HG02610 (cell line): ENCODE data around the gene PTPRG.

Source experiments
- ATAC-seq: cut with Tn5 transposase; IDR thresholded peaks from one replicate; pipeline ENCODE4 v1.9.1; 2021; ENCODE audit warnings: mild to moderate bottlenecking, moderate library complexity; ENCODE audit not compliant: unreplicated experiment

The PTPRG gene

DNA sequence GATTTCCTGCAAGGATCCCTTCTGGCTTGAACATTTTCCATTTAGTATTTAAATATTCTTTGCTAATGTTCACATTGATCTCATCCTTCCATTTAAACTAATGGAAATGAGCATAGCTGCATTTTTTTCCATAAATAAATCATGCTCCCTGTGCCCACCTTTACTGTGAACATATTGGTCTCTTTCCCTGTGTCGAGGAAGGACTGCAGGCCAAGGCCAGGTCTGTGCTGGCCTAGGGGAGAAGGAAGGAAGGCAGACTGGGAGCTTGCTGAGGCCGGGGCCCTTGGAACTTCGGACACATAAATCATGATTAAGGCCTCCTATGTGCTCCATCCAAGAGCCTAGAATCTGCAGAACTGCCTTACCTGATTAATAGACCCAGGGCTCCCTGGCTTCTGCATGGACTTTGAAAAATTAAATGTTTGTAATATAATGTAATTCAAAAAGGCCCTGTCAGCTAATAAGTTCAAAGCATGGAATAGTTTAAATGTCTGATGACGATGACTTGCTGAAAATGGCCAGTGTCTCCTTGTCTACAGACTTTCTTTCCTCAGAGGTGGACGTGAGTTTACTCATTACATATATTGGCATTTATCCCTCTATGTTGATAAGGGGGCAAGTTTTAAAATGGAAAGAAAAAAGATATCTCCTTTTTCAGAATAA, 636.1 kb downstream of the PTPRG start:
- ATAC-seq, result no peak

DNA sequence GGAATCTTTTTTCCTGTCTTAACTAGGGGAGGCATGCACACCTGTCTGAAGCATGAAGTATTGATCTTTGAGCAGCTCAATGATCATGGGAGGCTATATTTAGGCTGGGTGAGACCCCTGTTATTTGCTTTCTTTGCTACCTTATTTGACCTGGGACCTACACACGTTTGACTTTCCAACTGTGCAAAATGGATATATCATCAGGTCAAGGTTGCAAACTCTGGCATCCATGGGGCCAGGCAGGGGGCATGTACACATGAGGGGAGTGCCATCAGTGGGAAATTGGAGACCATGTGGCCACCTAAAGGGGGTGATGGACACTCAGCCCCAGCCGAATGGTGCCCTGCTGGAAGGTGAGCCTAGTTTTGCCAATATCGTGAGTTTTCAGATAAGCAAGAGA, 637.8 kb downstream of the PTPRG start:
- no peak for ATAC-seq

DNA sequence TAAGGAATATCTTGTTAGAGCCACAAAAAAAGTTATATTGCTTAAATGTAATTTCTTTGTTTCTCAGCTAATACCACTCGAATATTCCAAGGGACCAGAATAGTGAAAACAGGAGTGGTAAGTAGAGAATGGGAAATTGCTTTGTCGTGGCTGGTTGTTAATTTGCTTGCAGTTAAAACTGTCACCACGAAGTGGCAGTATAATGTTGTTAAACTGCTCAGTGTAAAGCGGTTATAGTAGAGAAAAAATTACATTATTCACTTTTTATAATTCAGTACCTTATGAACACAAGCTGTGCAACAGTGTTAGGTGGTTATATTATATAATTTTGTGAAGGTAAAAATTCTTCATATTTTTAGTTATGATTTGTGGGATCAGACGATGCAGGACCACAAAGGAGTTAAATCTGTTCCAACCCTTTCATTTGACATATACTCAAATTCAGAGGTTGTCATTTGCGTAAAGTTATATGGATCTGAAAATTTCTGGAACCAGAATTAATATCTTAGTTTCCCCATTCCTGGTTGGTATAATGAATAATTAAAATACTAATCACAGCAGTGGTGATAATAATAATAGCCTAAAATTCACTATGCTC, 640.2 kb downstream of the PTPRG start:
- ATAC-seq, result no peak

DNA sequence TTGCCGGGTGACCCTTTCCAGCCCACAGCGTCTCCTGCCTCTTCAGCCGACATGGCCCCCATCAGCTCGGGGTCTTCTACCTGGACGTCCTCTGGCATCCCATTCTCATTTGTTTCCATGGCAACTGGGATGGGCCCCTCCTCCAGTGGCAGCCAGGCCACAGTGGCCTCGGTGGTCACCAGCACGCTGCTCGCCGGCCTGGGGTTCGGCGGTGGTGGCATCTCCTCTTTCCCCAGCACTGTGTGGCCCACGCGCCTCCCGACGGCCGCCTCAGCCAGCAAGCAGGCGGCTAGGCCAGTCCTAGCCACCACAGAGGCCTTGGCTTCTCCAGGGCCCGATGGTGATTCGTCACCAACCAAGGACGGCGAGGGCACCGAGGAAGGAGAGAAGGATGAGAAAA, 641.8 kb downstream of the PTPRG start:
- no peak for ATAC-seq

DNA sequence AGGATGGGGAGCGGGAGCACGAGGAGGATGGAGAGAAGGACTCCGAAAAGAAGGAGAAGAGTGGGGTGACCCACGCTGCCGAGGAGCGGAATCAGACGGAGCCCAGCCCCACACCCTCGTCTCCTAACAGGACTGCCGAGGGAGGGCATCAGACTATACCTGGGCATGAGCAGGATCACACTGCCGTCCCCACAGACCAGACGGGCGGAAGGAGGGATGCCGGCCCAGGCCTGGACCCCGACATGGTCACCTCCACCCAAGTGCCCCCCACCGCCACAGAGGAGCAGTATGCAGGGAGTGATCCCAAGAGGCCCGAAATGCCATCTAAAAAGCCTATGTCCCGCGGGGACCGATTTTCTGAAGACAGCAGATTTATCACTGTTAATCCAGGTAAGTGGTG, 642.2 kb downstream of the PTPRG start:
- no peak for ATAC-seq

DNA sequence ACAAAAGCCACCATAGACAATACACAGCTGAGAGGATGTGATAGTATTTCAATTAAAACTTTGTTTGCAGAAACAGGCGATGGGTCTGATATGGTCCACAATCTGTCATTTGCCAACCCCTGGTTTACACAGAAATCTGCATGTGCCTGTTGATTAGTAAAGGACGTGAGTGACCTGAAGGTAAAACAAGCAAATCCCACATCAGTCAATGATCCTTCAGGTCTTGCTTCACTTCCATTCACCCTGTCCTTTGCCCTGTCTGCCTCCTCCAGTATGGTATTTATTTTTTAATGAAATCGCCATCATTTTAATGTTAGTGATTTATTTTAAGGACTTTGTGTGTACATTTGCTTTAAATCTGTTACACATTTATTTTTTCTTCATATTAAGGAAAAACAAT, 645.8 kb downstream of the PTPRG start:
- ATAC-seq, result no peak

DNA sequence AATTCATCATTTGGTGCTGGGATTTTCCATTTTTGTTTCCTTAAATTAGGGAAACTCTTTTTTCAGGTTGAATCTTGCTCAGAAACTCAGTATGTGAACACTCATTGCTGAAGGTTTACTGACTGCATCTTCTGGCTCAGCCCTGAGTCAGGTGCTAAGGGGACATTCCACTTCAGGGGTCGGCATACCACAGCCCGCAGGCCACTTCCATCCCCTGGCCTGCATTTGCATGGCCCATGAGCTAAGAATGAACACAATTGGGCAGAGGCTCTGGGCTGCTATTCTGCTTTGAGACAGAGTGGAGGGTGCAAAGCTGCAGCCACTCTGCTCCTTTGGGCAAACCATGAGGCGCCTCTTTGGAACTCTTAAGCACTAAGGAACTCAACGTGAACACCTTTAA, 647.0 kb downstream of the PTPRG start:
- no peak for ATAC-seq

DNA sequence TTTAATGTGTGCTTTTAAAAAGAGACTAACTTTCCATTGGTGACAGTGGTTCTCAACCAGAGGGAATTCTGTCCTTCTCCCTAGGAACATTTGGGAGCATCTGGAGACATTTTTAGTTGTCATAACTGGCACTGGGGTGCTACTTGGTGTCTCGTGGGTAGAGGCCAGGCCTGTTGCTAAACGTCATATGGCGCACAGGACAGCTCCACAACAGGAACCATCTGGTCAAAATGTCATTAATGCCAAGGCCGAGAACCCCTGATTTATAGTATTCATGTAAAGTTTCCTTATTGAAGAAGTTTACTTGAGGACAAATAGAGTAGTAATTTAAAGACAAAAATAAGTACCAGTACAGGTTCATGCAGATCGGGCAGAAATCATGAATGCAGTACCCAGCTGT, 647.7 kb downstream of the PTPRG start:
- no peak for ATAC-seq

DNA sequence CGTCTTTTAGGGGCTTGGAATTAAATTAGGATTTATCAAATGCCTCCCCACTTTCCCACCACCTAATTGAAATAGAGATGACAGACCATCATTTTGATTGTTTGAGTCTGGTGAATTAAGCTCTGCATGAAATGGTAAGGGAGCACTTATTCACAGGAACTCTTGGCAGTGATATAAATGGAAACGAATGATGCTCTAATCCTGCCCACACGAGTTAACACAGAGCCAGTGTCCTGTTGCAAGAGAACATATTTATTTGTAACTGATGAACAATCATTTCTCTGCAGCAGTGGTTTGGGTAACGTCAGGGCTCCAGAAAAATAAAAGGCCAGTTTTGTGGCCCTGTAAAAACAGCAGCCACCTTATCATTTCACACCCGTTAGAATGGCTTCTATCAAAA, 648.6 kb downstream of the PTPRG start:
- no peak for ATAC-seq

DNA sequence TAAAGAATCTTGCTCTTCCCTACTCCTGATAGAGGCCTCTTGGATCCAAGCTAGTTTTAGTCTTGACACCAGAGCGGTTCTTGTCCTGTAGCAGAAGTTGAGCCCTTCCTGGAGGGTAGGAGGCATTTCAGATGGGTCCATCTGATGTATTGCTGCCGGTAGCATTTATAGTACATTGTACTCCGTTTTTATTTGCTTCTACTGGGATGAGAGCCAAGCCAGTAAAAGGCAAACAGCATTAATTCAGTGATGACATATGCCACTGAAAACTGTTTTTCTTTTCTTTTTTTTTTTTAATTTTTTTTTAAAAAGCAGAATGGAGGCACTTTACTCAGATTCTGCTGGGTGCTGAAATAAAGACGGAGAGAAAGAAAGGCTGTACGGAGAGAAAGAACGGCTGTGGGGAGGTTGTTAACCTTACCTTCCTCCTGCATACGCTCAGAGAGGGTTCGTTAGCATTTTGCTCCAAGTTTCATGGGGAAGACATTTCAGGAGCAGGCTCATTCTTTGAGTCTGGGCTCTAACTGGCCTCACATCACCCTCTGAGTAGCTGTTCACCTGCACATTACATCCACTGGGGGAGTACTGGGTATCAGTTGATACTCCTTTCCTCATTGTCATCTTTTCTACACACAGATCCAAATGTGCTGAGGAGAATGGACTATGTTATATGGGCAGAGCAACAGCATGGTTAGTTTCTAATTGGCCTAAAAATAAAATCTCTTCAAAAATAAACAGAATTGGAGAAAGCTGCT, 650.5 kb downstream of the PTPRG start:
- ATAC-seq, result no peak

DNA sequence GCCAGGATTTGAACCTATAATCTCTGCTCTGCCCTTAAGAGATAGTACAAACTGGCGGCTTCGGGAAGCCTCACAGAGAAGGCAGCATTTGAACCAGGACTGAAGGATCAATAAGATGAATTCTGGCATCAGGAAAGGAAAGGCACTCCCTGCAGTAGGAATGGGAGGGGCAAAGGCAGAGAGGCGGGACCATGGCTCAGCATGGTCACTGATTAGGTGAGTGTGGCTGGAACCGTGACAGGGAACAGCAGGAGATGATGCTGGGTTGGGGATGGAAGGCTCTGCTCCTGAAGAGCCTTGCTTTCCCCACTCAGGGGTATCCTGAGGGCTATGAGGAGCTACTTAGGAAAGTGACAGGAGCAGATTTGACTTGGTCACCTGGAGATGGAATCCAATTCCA, 653.5 kb downstream of the PTPRG start:
- no peak for ATAC-seq

DNA sequence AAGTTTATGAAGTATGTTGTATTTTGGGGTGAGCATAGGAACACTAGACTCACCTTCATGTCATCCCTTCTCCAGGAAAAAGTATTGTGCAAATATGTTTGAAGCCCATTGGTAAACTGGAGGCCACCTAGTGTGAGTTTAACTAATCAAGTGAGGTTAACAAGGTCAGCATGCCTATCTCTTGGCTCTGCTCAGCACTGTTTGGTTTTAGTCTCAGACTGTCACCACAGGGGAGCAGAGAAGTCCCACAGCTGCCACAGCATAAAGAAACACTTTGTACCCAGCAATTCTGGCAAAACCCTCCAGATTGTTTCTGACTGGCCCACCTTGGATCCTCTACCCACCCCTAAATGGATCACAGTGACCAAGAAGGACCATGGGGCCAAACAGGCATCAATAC, 659.2 kb downstream of the PTPRG start:
- ATAC-seq, result no peak

DNA sequence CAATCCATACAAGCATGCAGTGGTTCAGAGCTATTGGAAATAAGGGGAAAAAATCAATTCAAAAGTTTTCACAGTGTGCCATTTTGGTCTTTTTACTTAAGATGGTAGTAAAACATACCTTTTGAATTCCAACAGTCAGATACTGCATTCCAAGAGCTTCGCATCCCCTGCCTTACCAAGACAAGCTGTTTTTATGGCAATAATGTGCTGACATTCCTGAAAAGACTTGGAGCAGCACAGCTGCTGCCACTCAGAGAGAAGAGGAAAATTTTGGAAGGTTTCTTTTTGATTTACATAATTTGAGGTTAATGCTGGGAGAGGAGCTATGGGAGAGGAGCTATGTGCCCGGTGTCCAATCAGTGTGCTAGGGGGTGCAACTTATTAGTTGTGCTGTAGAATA, 663.7 kb downstream of the PTPRG start:
- ATAC-seq, result no peak

DNA sequence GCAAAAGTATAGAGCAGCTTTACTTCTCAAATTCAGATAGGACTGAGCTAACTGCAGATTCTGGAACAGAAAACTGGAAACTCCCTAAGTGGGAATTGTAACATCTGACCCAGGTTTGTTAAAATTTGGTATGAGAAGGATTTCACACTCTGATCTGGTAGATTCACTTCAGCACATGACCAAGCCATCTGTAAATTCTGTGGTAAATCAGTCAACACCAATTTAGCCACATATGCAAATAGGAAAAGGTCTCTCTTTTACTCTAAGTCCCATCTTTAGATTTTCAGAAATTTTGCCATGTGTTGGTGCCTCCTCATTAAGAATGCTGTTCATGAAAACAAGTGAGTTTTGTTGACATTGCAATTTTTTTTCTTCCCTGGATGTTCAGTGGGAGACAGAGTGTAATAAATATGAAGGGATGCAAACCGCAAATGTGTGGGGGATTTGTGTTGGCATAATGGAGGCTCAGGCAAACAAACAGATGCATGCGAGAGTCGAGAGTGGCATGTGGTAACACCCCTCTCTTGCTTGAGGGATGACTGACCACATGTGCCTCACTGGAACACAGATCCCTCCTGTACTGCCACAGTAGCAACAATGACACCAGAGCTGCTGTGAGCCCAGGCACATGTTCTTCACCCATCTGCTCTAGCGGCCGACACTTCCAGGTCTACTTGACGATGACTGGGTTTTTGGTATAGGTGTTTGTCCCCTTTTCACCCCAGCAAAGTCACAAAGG, 665.4 kb downstream of the PTPRG start:
- no peak for ATAC-seq

DNA sequence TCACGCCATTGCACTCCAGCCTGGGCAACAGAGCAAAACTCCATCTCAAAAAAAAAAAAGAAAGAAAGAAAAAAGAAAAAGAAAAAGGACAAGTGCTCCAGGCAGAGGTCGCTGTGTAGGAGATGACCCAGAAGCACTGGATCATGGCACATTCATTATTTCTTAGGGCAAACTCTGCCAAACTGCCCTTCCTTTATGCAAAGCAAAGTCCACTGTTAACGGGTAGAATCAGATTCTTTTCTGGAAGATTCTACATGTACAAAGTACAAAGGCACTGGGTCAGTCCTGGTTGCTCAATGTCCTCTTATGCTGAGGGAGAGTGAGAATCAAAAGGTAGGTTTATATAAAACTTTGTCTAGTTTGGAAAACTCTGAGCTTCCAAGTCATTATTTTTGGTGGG, 667.1 kb downstream of the PTPRG start:
- no peak for ATAC-seq

DNA sequence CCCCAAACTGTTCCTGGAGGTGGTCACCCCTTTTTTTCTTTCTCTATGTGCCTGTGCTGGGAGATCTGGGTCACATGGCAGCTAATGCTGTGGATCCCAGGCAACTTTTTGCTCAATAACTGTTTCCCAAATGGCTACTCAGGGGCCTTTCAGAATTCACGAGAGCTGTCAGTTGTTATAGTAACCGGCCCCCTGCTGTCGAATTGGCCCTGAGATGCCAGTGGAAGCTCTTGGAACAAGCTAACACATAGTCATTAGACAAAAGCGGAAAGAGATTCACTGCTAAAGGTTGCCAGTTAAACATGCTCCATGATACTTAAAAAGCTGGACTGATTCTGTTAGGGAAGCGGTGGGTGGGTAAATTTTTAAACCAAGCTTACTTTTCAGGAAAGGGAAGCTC, 667.8 kb downstream of the PTPRG start:
- no peak for ATAC-seq

DNA sequence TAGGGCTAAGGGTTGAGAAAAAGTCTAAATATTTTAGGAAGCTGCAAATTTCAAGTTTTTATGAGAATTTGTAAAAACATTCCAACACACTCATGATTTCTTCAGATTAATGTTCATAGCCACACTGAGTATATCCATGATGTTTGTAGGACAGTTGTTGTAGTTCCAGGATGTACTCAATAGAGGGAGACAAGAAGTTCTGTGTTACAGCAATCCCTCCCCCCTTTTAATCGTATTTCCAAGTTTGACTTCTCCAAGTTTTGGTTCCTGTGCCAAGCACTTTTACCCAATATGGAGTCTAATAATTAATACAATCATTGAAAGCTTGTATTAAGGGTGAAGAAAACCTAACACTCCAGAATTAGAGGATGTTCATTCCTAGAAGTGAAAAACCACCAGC, 668.5 kb downstream of the PTPRG start:
- no peak for ATAC-seq

DNA sequence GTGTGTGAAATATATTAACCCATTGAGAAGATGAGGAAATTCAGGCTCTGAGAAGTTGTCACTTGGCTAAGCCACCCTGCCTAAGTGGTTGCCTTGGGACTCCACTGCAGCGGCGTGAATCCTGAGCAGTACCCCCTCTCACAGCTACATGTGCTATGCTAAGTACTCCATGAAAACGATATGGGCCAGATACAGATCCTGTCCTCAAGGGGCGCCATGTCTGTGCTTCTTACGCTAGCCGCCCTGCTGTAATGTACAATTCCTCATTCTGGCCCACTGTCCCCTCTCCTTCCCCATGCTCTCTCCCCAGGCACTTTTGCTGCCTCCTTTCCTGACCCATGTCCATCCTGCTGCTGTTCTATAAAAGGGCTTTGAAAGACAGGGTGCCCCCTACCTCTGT, 671.7 kb downstream of the PTPRG start:
- no peak for ATAC-seq

DNA sequence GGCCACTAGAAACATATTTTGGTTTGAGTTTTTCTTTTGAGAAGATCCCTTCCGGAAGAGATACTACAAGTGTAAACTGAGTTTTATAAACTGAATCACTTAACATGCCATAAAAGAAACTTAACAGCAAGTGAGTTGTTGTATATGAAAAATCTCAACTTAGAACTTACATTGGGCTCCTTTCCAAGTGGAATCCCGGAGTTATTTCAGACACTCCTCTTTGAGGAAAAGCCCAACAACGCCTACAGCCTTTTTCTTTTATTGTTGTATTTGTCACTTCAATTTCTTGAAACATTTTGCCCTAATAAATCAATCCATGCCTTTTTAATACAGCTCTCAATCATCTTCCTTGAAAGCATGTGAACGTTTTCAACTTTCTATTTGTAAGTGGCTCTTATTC, 674.6 kb downstream of the PTPRG start:
- ATAC-seq, result no peak

DNA sequence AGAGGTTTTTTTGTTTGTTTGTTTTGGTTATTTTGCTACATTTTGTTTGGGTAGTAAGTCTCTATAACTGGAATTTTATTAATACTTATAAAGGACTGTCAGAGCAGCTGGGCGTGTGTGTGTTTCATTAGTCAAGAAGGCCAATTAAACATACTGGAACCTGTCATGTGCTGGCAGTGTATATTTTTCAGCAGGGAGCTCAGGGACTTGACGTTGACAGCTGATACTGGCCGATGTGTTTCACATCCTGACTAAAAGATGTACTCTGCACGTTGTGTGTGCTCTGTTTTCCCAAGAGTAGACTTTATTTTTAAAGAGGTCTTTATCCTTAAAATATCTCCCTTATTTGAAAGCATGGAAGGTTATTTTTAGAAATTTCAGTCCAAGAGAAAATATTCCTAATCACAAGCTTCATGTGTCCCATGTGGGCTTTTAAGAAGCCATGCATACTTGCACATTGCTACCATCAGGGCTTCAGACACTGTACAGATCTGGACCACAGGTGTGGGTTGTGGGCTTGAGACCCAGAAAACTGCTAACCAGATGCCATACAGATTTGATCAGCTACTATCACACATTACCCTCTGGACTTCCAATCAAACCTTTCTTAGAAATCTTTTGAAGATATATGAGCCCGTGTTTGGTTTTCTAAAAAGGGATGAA, 676.0 kb downstream of the PTPRG start:
- ATAC-seq, result no peak

DNA sequence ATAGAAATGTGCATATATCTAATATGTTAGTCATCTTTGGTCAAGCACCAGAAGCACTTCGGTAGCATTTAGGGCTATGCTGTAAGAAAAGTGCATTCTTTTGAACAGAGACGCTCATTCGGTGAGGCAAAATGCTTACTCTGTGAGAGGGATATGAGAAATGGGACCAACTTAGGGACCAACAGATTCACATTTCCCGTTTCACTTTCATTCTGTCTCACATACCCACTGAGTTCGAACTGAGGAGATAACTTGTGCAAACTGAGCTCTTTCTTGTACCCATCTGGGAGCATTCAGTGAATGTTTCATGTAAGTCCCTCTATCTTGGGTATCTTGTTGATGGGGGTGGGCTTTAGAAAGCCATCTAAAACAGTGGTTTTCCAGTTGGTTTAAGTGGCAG, 676.6 kb downstream of the PTPRG start:
- ATAC-seq, result no peak
